RPMI7951 (cell line): ENCODE results near the gene ZSWIM5. TPM values are rescaled to one million over a fixed set of nuclear protein-coding genes. Genes with fewer than 3 reads are reported as not detected.
"Not testable (repeated sequence)": the region's sequence is repeated elsewhere in the genome, so short reads cannot be mapped to it uniquely, and the experiment has no call there.

ENCODE experiments used
- DNase-seq: peaks from one replicate; pipeline ENCODE4 v3.0.0-alpha.2; 2012; ENCODE audit warnings: low read depth
- total RNA-seq: library from RNA; depleted of rRNA; stranded (reverse); fragments of >200 nt; shearing (Covaris generic); gene quantifications from 2 replicates; pipeline ENCODE4 v1.2.3, GENCODE V29; 2014; rRNA removed

Gene ZSWIM5
- total RNA-seq, 1 experiment from 2014 or later = not detected

DNA sequence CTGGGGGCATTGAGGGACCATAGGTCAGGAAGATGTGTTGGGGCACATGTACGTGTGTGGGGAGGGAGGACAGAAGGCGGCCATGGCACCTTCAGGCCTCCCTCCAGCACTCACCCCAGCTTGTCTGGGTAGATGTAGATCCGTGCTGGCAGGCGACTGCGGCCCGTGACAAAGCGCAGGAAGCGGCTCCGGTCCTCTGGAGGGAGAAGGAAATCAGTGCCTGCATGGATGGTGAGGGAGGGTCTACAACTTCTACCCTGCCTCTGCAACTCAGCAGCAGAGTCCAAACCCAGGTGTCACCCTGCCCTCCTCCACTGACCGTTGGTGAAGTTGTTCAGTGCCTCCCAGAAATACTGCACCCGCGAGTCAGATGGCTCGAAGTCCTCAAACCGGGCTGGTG, 202.7 kb downstream of the ZSWIM5 start:
- no peak for DNase-seq

DNA sequence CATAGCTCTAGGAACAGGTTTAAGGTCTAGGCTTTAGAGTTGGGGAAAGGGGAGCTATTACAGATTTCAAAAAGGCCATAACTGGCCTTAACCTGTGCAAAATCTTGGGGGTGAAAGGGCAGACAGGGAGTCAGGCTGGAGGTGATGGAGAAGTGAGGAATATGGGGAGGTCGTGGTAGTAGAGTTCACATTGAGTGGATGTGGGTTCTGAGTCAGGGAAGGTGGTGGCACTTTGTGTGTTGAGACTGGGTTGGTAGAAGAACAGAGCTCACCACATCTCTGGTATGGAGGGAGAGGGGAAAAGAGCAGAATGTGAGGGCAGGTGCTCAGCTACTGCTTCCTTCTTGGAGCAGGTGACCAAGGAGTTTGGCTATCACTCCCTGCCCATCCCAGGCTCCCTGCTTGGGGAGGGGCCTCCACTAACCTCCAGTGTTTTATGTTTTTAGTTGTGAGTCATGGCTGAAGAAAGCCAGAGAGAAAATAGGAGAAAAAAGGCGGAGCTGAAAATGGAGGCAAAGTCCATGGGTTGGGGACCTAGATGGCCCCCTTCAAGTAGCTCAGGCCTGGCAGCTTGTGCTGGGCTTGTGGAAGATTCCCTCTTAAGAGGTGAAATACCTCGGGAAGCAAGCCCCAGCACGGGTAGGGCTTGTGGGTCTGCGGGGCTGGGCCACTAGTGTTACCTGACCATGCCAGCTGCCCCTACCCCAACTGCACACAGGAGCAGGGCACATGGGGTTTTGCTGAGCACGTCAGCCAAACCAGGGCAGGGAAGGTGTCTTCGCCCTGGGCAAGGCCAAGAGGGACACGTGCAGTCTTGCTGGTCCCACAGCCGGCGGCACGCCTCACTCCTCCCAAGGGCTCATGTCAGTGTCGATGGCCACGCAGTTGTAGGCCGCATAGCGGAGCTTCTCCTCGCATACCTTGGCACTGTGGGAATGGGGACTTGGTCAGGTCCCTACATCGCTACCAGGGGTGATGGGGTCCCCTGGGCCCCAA, 203.5 kb downstream of the ZSWIM5 start:
- no peak for DNase-seq

DNA sequence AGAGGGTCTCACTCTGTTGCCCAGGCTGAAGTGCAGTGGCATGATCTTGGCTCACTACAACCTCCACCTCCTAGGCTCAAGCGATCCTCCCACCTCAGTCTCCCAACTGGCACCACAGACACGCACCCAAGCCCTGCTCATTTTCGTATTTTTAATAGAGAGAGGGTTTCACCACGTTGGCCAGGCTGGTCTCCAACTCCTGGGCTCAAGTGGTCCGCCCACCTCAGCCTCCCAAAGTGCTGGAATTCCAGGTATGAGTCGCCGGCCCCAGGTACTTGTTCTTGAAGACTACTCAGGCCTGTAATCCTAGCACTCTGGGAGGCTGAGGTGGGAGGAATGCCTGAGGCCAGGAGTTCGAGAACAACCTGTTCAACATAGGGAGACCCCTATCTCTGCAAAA, 204.8 kb downstream of the ZSWIM5 start:
- not testable (repeated sequence) for DNase-seq

DNA sequence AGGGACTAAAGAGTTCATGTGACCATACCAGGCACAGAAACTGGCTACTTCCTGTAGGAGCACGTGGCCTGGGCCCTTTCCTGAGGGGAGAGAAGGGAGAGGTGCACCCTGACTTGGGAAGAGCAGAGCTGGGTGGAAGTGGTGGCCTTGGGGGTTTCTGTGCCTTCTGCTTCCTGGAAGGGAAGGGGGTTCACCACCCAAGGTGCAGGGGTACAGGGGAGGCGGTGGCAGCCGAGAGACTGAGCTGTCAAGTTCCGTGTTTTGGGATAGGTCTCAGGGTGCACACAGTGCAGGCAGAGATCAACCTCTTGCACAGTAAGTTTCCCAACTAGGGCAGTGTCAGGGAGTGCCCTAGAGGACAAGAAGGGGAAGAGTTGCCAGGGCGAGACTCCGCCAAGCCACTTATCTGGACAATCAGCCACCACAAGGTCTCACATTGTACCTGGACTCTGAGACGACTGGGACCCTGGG, 205.4 kb downstream of the ZSWIM5 start:
- DNase-seq = no peak

DNA sequence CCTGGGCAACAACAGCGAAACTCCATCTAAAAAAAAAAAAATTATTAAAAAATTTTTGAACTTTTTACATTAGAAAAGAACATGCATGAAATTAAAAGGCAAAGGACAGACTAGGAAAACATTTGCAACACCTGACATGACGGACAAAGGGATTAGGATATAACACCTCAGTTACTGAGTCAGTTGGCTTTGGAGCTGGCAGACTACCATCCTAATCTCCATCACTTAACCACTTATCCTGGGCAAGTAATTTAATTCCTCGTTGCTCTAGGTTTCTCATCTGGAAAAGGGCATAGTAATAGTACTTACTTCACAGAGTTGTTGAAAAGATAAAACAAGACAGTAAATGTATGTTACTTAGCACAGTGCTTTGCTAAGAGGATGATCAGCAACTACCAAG, 207.2 kb downstream of the ZSWIM5 start:
- DNase-seq = no peak

DNA sequence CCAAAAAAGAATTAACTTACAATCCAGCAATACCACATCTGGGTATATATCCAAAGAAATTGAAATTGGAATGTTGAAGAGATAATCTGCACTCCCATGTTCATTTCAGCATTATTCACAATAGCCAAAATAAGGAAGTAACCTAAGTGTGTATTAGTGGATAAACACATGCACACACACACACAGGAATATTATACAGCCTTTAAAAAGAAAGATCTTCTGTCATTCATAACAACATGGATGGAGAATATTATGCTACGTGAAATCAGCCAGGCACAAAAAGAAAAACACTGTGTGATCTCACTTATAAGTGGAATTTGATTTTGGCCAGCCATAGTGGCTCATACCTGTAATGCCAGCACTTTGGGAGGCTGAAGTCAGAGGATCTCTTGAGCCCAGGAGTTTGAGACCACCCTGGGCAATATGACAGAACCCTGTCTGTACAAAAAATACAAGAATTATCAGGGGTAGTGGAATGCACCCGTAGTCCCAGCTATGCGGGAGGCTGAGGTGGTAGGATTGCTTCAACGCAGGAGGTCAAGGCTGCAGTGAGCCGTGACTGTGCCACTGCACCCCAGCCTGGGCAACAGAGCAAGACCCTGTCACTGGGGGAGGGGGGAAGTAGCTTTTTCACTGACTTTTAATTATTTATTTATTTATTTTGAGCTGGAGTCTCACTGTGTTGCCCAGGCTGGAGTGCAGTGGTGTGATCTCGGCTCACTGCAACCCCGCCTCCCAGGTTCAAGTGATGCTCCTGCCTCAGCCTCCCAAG, 210.8 kb downstream of the ZSWIM5 start:
- DNase-seq = no peak

DNA sequence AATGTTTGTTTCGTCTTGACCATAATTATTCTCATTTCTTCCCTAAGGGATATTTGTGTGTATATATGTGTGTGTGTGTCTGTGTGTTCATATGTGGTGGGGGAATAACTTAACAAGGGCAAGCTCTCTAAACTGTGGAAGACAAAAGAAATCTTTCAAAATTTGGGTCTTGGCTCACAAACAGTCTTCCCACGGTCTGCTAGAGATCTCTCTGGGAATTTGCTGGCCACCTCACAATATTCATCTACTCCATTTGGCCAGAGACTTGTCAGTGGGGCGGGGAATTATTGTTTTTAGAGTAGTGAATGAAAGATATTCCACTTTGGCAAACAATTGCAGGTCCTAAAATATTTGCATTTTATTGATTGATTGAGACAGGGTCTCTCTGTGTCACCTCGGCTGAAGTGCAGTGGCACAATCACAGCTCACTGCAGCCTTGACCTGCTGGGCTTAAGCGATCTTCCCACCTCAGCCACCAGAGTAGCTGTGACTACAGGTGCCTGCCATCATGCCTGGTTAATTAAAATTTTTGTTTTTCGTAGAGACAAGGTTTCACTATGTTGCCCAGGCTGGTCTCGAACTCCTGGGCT, 212.0 kb downstream of the ZSWIM5 start:
- DNase-seq = no peak

DNA sequence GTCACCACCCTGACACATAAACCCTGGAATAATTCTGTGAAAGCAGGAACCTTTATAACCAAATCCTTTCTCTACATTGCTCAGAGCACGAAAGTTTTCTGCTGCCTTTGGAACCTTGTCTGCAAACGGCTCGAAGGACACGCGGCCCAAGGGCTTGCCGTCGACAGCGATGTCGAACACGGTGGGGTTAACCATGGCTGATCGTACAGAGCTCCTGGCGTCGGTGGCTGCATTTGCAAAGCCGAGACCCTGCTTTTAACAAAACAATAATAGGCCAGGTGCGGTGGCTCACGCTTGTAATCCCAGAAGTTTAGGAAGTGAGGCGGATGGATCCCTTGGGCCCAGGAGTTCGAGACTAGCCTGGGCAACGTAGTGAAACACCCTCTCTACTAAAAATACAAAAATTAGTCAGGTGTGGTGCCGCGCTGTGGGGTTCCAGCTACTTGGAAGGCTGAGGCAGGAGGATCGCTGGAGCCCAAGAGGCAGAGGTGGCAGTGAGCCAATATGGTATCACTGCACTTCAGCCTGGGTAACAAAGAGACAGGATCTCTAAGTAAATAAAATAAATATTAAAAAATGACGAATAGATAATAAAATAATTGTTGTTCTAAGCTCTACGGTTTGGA, 217.8 kb downstream of the ZSWIM5 start:
- no peak for DNase-seq

DNA sequence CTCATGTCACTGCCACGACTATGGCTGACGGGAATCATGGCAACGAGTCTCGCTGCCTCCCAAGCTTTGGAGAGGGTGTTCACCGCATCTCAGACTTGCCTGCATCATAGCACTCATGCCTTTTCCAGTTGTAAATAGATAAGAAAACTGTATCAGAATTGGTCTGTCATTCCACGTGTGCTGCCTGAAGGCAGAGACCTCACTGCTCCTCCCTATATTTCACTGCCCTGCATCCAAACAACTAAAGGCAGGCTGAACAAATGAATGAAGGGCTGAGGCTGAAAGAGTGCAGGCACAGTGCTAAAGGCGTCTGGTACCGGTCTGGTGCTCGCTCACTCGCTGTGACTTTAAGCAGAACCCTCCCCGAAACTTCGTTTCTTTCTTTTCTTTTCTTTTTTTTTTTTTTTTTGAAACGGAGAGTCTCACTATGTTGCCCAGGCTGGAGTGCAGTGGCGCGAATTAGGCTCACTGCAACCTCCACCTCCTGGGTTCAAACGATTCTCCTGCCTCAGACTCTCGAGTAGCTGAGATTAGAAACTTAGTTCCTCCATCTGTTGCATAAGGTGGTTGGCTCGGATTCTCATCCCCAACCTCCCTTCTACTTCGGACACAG, 220.6 kb downstream of the ZSWIM5 start:
- DNase-seq = no peak

DNA sequence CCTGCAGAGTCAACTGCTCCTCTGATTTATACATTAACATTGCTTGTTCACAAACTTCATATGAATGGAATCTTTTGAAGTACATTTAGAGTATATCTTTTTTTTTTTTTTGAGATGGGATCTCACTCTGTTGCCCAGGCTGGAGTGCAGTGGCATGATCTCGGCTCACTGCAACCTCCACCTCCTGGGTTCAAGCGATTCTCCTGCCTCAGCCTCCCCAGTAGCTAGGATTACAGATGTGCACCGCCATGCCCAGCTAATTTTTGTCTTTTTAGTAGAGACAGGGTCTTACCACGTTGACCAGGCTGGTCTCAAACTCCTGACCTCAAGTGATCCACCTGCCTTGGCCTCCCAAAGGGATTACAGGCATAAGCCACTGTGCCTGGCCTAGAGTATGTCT, 229.0 kb downstream of the ZSWIM5 start:
- DNase-seq = not testable (repeated sequence)

DNA sequence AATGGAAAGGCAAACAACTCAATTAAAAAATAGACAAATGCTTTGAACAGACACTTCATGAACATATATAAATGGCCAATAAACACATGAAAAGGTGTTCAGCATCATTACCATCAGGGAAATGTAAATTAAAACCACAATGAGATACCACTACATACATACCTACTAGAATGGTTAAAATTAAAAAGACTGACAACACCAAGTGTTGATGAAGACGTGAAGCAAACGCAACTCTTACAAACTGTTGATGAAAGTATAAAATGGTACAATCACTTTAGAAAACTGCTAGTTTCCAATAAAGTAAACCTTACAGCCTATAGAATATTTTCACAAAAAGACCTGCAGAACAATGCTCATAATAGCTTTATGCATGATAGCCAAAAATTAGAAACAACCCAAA, 230.2 kb downstream of the ZSWIM5 start:
- DNase-seq = no peak

DNA sequence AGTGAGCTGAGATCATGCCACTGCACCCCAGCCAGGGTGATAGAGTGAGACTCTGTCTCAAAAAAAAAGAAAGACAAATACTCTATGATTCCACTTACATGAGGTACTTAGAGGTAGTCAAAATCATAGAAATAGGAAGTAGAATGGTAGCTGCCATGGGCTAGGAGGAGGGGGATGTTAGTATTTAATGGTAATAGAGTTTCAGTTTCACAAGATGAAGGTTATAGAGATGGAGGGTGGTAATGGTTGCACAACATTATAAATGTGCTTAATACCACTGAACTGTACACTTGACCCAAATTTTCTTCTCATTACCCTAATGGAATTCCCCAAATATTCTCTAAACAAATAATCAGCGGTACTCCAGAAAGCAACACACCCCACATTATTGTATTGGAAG, 232.8 kb downstream of the ZSWIM5 start:
- DNase-seq = no peak

DNA sequence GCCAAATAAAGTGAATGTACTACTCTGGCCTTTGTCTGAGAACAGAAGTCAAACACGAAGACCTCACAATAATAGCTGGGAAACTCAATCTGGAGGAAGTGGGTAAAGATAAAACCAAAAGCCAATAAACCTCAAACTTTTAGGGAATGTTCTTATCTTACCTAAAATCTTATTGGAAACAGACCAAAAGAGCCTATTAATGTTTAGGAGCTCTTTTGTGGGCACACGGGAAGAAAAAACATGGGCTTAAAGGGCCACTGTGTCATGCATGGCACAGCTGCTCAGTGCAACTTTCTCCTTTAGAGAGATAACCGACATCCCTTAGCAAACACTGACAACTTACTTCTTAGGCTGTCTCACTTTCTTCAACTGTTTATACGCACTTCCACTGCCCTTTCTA, 236.1 kb downstream of the ZSWIM5 start:
- peak; percentile 97 for DNase-seq

Other genes starting within 250 kb of the ZSWIM5 start
- 56.0 and 63.9 TPM in 2 replicates for gene EIF2B3, start 220.0 kb downstream of the ZSWIM5 start, total RNA-seq
- 23.6 and 27.9 TPM in 2 replicates for gene HECTD3, start 195.3 kb downstream of the ZSWIM5 start, total RNA-seq
- 103 and 119 TPM in 2 replicates for gene UROD, start 194.4 kb downstream of the ZSWIM5 start, total RNA-seq
- gene HPDL, start 120.3 kb upstream of the ZSWIM5 start, total RNA-seq = 2.3 TPM in 2 replicates
- 30.3 and 33.4 TPM in 2 replicates for gene TOE1, start 133.6 kb upstream of the ZSWIM5 start, total RNA-seq
- 11.4 and 14.3 TPM in 2 replicates for gene MUTYH, start 133.8 kb upstream of the ZSWIM5 start, total RNA-seq